Urothelium cell line (cell line): ENCODE results near the gene ENO4.

Source experiments
- DNase-seq: peaks from one replicate; pipeline ENCODE4 v3.0.0; 2011; ENCODE audit warnings: low spot score, mixed read lengths
- FAIRE-seq: peaks from 2 replicates; lab custom pipeline; 2011; peaks lifted over from hg19 to GRCh38; lab: Jason Lieb, UNC

Gene ENO4

DNA sequence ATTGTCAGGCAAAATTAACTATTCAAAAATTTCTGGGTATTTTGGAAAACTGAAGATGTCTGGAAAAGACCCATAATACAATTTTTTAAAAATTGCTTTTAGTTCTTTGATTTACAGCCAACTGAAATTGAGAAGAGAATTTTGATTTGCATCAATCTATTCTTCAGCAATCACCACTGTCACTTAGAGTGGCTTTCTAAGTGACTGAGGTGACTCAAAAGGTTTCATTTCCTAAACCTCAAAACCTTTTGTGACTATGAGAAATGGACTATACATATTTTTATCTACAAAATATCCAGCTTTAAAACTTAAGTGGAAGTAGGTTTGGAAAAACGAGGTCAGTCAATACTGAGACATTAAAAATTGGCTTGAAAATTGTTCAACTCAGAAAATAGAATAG is 60.0 kb downstream of the ENO4 start:
- FAIRE-seq (no peak), DNase-seq (no peak)

DNA sequence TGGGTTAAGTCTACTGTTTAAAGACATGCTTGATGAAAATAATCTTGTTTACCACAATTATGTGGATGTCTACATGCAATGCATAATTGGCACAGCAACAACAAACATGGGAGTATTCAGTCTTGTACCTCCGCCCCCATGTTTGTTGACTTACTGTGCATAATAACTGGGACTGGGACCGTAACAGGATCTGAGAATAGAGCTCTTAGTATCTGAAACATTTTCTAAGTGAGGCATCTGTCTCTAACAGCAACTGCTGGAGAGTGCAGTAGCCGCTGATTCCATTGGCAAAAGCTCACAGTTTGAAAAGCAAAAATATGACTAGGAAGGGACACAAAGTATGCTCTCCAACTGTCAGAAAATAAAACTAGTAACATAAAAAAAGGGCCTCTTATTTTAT is 61.6 kb downstream of the ENO4 start:
- no peak for DNase-seq
- no peak for FAIRE-seq

DNA sequence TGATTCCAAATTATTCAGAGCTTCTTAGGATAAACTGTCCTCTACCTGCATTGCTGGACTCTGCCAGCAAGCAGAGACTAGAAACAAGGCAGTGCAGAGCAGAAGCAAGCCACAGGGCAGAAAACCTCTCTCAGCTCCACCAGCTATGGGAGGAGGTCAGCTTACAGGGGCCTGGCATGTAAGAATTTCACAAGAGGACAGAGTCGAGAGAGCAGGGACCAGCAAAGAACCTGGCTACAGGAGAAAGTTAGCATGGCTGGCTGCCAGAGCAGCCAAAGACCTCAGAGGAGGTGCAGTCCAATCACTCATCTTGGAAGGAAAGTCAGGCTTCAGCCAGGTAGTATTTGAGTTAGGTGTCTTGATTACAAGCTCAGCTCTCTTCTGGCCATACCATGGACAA is 62.9 kb downstream of the ENO4 start:
- FAIRE-seq, result no peak
- no peak for DNase-seq

DNA sequence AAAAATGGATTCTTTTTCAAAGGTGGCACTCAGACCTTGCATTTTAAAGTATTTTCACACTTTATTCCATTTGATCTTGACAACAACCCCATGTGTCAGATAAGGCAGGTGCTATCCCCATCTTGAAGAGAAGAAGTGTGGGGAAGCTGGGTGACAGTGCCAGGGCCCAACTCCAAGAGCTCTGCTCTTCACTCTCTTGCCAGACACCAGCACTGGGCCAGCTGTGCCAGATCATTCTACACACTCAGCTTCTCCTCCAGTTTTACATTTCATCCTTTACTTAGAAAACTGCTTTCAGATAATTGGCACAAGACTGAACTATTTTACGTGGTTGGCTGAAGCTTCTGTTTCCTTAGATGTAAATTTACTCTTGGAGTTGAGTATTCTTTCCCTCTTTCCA is 64.4 kb downstream of the ENO4 start:
- DNase-seq, result no peak
- FAIRE-seq, result no peak

DNA sequence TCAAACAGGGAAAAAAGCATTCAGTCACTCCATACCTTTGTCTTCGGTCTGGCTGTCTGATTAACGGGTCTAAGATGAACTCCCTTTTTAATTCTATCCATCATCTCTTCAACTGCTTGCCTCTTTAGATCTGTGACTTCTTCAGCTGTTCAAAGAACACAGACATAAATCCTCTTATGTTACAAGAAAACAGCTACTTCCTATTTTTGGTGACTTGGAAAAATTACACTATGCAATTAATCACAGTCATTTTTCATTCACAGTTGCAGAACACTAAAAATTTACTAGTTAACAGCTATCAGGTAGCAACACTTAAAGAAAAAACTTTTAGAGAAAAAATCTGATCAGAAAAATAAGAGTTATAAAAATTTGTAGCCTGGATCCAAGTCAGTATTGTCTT is 66.0 kb downstream of the ENO4 start:
- DNase-seq (no peak), FAIRE-seq (no peak)

DNA sequence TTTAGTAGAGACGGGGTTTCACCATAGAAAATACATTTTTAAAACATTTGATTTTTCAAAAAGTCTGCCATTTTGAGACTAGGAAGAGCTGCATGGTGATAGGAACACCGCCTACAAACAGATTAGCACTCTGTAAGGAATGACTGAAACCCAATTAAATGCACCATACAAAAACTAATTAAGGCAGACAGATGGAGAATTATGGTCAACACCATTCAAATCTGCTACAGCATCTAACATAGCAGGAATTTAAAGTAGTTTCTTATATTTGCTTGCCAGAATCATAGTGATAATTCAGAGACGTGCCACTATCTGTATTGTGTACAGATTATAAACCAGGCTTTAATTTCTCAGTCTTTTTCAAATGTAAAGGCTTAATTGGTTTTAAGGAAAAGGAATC is 68.2 kb downstream of the ENO4 start:
- no peak for FAIRE-seq
- DNase-seq, result no peak

DNA sequence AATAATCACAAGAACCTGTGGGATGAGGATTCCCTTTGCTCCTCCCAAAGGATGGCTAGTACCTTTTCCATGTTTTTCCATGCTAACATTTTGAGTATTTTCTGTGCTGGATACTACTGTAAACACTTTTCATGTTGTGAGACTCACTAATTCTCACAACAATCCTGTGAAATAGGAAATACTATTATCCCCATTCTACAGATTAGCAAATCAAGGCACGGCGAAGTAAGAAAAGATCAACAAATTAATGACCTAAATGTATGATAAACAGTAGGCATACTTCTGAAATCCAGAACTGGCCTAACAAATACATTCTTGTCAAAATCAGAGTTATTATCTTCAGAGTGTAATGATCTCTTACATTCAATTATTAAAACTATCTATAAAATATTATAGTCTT is 69.3 kb downstream of the ENO4 start:
- DNase-seq, result no peak
- FAIRE-seq, result no peak

DNA sequence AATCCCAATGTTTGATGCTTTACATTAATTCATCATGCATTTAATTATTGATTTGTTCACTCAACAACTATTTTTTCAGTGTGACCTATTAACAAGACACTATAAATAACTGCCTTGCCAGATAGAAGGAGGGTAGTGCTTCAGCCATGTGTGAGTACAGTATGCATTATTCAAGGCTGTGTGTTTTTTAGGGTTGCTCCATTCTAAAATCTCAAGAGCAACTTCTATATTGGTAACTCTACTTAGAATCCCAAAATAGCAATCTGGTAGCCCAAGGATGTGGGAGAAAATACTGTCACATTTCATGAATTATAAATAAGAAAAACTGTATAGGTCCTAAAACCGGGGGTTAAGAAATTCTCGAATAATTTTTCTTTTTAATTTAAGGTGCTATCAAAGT is 69.9 kb downstream of the ENO4 start:
- FAIRE-seq, result no peak

DNA sequence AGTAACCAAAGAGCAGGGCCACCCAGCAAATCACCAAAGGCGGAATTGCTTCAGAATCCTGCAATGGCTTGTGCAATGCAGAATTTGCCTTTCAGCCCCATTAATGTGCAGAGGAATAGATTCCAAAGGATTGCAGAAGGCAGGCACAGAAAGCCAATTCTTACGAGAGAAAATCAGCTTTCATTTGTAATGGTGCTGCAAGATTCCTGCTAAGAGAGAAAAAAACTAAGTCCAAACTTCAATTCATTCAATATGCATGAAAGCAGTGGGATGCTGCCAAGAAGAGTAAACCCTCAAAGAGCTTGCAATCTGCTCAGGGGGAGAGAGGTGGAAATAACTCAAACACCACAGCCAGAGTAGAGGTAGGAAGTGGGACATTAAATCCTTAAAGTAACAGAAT is 70.4 kb downstream of the ENO4 start:
- DNase-seq (no peak), FAIRE-seq (no peak)

More for the DNA sequence above, 69.9 kb downstream of the ENO4 start:
- no peak for DNase-seq

DNA sequence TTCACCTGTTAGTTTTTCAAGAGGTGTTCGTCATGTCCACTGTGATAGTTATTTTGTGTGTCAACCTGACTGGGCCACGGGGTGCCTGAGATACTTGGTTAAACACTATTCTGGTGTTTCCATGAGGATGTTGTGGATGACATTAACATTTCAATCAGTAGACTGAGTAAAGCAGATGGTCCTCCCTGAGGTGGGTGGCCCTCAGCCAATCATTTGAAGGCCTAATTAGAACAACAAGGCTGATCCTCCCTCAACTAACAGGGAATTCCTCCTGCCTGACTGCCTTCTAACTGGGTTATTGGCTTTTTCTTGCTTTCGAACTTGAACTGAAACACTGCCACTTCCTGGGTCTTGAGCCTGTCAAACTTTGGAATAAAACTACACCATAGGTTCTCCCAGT is 75.8 kb downstream of the ENO4 start:
- no peak for DNase-seq
- FAIRE-seq, result no peak

DNA sequence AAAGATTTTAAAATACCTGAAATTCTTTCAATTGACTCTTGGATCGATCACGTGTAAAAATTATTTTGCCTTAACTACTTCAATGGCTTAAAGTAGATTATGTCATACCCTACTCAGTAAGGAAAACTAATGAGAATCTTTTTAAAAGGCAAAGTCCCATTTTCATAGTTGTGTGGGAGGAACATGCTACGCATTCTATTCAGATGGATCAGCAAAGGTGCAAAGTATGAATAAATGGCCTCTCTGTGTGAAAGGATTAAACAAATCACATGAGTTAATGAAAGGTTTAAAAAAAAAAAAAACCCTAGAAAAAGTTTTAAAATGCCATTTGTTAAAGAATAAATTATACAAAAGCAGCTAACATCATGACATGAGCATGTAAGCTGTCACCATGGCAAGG is 77.1 kb downstream of the ENO4 start:
- no peak for FAIRE-seq
- DNase-seq, result no peak

DNA sequence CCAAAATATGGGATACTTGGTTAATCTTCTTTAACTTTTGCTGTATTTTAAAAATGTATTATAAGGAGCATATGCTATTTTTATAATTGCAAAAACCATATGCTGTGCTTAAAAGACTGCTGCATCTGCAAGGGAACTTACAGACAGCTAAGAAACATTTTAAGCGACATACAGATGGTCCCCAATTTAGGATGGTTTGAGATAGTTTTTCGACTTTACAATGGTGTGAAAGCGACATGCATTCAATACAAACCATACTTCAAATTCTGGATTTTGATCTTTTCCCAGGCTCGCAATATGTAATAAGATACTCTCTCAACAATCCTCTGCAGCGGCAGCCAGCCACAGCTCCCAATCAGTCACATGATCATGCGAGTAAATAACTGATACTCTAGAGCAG is 82.5 kb downstream of the ENO4 start:
- FAIRE-seq (no peak), DNase-seq (no peak)
